Left ventricle myocardium inferior (tissue), 1 donor: Measurements from ENCODE around the gene SLC1A2. TPM values are rescaled to one million over a fixed set of nuclear protein-coding genes. Genes with fewer than 3 reads are reported as not detected.
A peak's percentile ranks its signal among the peaks of the same experiment; 100 is the strongest.

Source experiments
- DNase-seq: peaks from one replicate; pipeline ENCODE4 v3.0.0-alpha.2; 2020
- H3K27ac ChIP-seq: fragments of 200-600 bp; replicated peaks from 2 replicates; pipeline ENCODE4 v1.8.0; 2021
- H3K27me3 ChIP-seq: fragments of 200-600 bp; 2 replicates; pipeline ENCODE4 v1.8.0; 2021; ENCODE audit warnings: low read depth
- H3K36me3 ChIP-seq: fragments of 200-600 bp; 2 replicates; pipeline ENCODE4 v1.8.0; 2021
- H3K4me1 ChIP-seq: fragments of 200-600 bp; 2 replicates; pipeline ENCODE4 v1.8.0; 2021
- H3K4me3 ChIP-seq: fragments of 200-600 bp; 2 replicates; pipeline ENCODE4 v1.8.0; 2021; ENCODE audit warnings: mild to moderate bottlenecking, moderate library complexity
- H3K9me3 ChIP-seq: fragments of 200-600 bp; replicated peaks from 2 replicates; pipeline ENCODE4 v1.8.0; 2021
- CTCF ChIP-seq: fragments of 200-600 bp; IDR thresholded peaks from 2 replicates; pipeline ENCODE4 v1.8.0; 2021; ENCODE audit warnings: antibody characterized with exemption, mild to moderate bottlenecking, borderline replicate concordance
- intact Hi-C: fragments of 100-400 bp; cut with micrococcal nuclease; formaldehyde crosslinking; loops from one replicate; pipeline ENCODE4 v1.11.0; 2022
- total RNA-seq: library from RNA; stranded (reverse); fragmentation: NEBNext Ultra II Directional; extraction: Animal tissue kit (Norgen Biotek cat#: 25700); gene quantifications from one replicate; pipeline ENCODE4 v1.2.1, GENCODE V29; 2021
- donor health status: DM: no; HTN: yes; CAD: no; lungs with severe emphysema.

SLC1A2 gene
- total RNA-seq, 1 donor from 2014 or later, result 8.4 TPM

- H3K27ac ChIP-seq, result peak overlapping the region; percentile 56
- H3K4me1 ChIP-seq, result peaks cover 40% of the 10 kb centered on the region
- no peaks in the 10 kb centered on the region for H3K27me3 ChIP-seq
- DNase-seq, result no peak
- TF ChIP-seq CTCF, result no peak
- H3K4me3 ChIP-seq, result no peak overlapping the region
- intact Hi-C loops, result no loop called here
- H3K36me3 ChIP-seq, result no peaks in the 10 kb centered on the region
- H3K9me3 ChIP-seq, result no peaks in the 10 kb centered on the region
Measured at GRCh38 chr11:35321111-35321510, 98.2 kb downstream of the SLC1A2 start.

GRCh38 chr11:35318977-35319925 lies 100.1 kb downstream of the SLC1A2 start:
- Histone ChIP-seq H3K27ac (no peak overlapping the region), H3K4me1 (peaks cover 40% of the 10 kb centered on the region), H3K27me3 (no peaks in the 10 kb centered on the region), H3K4me3 (no peak overlapping the region), H3K36me3 (no peaks in the 10 kb centered on the region), H3K9me3 (no peaks in the 10 kb centered on the region)
- intact Hi-C loops, result no loop called here
- DNase-seq, result no peak
- no peak for TF ChIP-seq CTCF

- DNase-seq, result no peak
- TF ChIP-seq CTCF, result no peak
- H3K4me3 ChIP-seq, result no peak overlapping the region
- intact Hi-C loops, result no loop called here
- H3K36me3 ChIP-seq, result no peaks in the 10 kb centered on the region
- H3K4me1 ChIP-seq, result peaks cover 40% of the 10 kb centered on the region
- H3K27ac ChIP-seq, result no peak overlapping the region
- H3K9me3 ChIP-seq, result no peaks in the 10 kb centered on the region
- H3K27me3 ChIP-seq, result no peaks in the 10 kb centered on the region
Measured at GRCh38 chr11:35318309-35318708, 101.0 kb downstream of the SLC1A2 start.

GRCh38 chr11:35317253-35317652 lies 102.1 kb downstream of the SLC1A2 start:
- H3K4me3 ChIP-seq, result no peak overlapping the region
- no peaks in the 10 kb centered on the region for H3K9me3 ChIP-seq
- intact Hi-C loops, result no loop called here
- no peak for TF ChIP-seq CTCF
- no peaks in the 10 kb centered on the region for H3K27me3 ChIP-seq
- no peak overlapping the region for H3K27ac ChIP-seq
- no peaks in the 10 kb centered on the region for H3K36me3 ChIP-seq
- no peak for DNase-seq
- peaks cover 31% of the 10 kb centered on the region for H3K4me1 ChIP-seq

GRCh38 chr11:35316161-35316560 lies 103.2 kb downstream of the SLC1A2 start:
- intact Hi-C loops, result no loop called here
- no peak for DNase-seq
- Histone ChIP-seq H3K4me1 (peaks cover 23% of the 10 kb centered on the region), H3K27me3 (no peaks in the 10 kb centered on the region), H3K9me3 (no peaks in the 10 kb centered on the region), H3K27ac (no peak overlapping the region), H3K4me3 (no peak overlapping the region), H3K36me3 (no peaks in the 10 kb centered on the region)
- no peak for TF ChIP-seq CTCF
